Psoas muscle (tissue), 8 donors: ENCODE data around the gene UGT1A4. TPM values are rescaled to one million over a fixed set of nuclear protein-coding genes. Genes with fewer than 3 reads are reported as not detected.

Experiments
- ATAC-seq, 4 donors: fragments of 200-7000 bp; cut with Tn5 transposase; one replicate each; pipeline ENCODE4 v1.9.1; 2020; ENCODE audit warnings: moderate library complexity in 3 of 4, mild to moderate bottlenecking in 2 of 4
- DNase-seq, 2 donors: peaks; one replicate each; pipeline ENCODE4 v3.0.0-alpha.2; 2020
- H3K27ac ChIP-seq: fragments of 200-600 bp; one replicate; pipeline ENCODE4 v1.8.0; 2022
- H3K27me3 ChIP-seq, 3 donors: fragments of 200-600 bp in 1 of 3; one replicate each; pipeline versions ENCODE4 v1.6.1 to v1.8.0; 2013 to 2022; ENCODE audit warnings: low read length in 2 of 3, mild to moderate bottlenecking in 2 of 3, moderate library complexity in 1 of 3; ENCODE audit not compliant: insufficient read depth in 3 of 3
- H3K36me3 ChIP-seq, 2 donors: fragments of 200-600 bp in 1 of 2; one replicate each; pipeline versions ENCODE4 v1.6.1 to v1.8.0; 2013 to 2022; ENCODE audit warnings: low read depth in 1 of 2, mild to moderate bottlenecking in 1 of 2, moderate library complexity in 1 of 2; ENCODE audit not compliant: insufficient read depth in 1 of 2
- H3K4me1 ChIP-seq: fragments of 200-600 bp; one replicate; pipeline ENCODE4 v1.8.0; 2022
- H3K4me3 ChIP-seq: fragments of 200-600 bp; one replicate; pipeline ENCODE4 v1.8.0; 2022; ENCODE audit warnings: mild to moderate bottlenecking
- H3K9me3 ChIP-seq: fragments of 200-600 bp; one replicate; pipeline ENCODE4 v1.8.0; 2022
- CTCF ChIP-seq: fragments of 200-600 bp; IDR thresholded peaks from one replicate; pipeline ENCODE4 v1.8.0; 2022; ENCODE audit warnings: antibody characterized with exemption
- WGBS, 3 donors: extraction: QIAGEN DNeasy Blood & Tissue Kit; methylation state at CpG; one replicate each; pipeline versions ENCODE4 v1.1.6 to v1.1.7; 2013; 5-methylcytosine and 5-hydroxymethylcytosine counted together
- intact Hi-C, 2 donors: fragments of 100-400 bp; cut with DNase I; formaldehyde crosslinking; loops; one replicate each; pipeline versions ENCODE4 v1.11.0 to v1.14.2; 2022
- polyA plus RNA-seq, 3 donors: library from polyadenylated mRNA; stranded (reverse); fragments of 200-250 nt; gene quantifications; one replicate each; pipeline ENCODE4 v1.2.3, GENCODE V29; 2013
- total RNA-seq, 4 donors: library from RNA; stranded (reverse); fragmentation: NEBNext Ultra II Directional in 2 of 4; extraction: Animal tissue kit (Norgen Biotek cat#: 25700) in 2 of 4; gene quantifications; one replicate each; pipeline versions ENCODE4 v1.2.1 to v1.2.4, GENCODE V29; 2021 to 2023
- donor health status: healthy with polysubstance abuse.
- donor health status: DM: no; HTN: no; CAD: no; lungs with moderate emphysema.
- donor health status: Bipolar disorder and iron deficiency.
- donor health status: healthy.
- donor health status: DM: yes; HTN: yes; CAD: no.
- donor health status: DM: no; HTN: no; CAD: no.
- donor health status: DM: no; HTN: no; CAD: no.
- donor health status: DM: yes; HTN: yes; CAD: no.

Gene UGT1A4
- total and polyA plus RNA-seq, 7 donors, result not detected

- no peak within 1 kb of the TSS for H3K27ac ChIP-seq
- DNase-seq (no peak), ATAC-seq (no peak)
- no peaks in the 10 kb centered on the region for H3K4me1 ChIP-seq
- no peak for TF ChIP-seq CTCF
- intact Hi-C loops, result no loop called here
- H3K4me3 ChIP-seq, result no peak within 1 kb of the TSS
- WGBS, 3 donors, result 68 to 74% (median 69%) methylated on average over 5 of the region's 5 CpGs
- no peaks in the 10 kb centered on the region for H3K9me3 ChIP-seq
- no peaks in the 10 kb centered on the region for H3K36me3 ChIP-seq
- H3K27me3 ChIP-seq, result peaks cover 0 to 2% (median 0%) of the 10 kb centered on the region in 3 donors
Observed at GRCh38 chr2:233681521-233682099, 36.9 kb upstream of the UGT1A4 start, which contains the start of gene UGT1A7. TSS of gene UGT1A7 (plus strand) at chr2:233681901. CDS start at chr2:233681938, 37 bp downstream.

- H3K27me3 ChIP-seq, result peaks cover 0 to 4% (median 0%) of the 10 kb centered on the region in 3 donors
Observed at GRCh38 chr2:233684640-233685039, 33.9 kb upstream of the UGT1A4 start.

GRCh38 chr2:233686928-233687327 lies 31.6 kb upstream of the UGT1A4 start:
- H3K4me3 ChIP-seq, result no peak overlapping the region
- H3K9me3 ChIP-seq, result no peaks in the 10 kb centered on the region
- H3K27ac ChIP-seq, result no peak overlapping the region
- DNase-seq (no peak), ATAC-seq (no peak)
- TF ChIP-seq CTCF, result no peak
- H3K36me3 ChIP-seq, result no peaks in the 10 kb centered on the region
- no peaks in the 10 kb centered on the region for H3K4me1 ChIP-seq
- WGBS, 3 donors, result 82 to 93% (median 85%) methylated on average over 5 of the region's 5 CpGs
- peaks cover 0 to 4% (median 0%) of the 10 kb centered on the region in 3 donors for H3K27me3 ChIP-seq
- intact Hi-C loops, result no loop called here

More at GRCh38 chr2:233684640-233685039, 33.9 kb upstream of the UGT1A4 start:
- TF ChIP-seq CTCF, result no peak
- Histone ChIP-seq H3K4me3 (no peak overlapping the region), H3K9me3 (no peaks in the 10 kb centered on the region), H3K4me1 (no peaks in the 10 kb centered on the region), H3K27ac (no peak overlapping the region), H3K36me3 (no peaks in the 10 kb centered on the region)
- intact Hi-C loops, result no loop called here
- DNase-seq (no peak), ATAC-seq (no peak)
- WGBS, 3 donors, result 68 to 76% (median 75%) methylated on average over 1 of the region's 1 CpG

- no peaks in the 10 kb centered on the region for H3K4me1 ChIP-seq
- peaks cover 0 to 4% (median 0%) of the 10 kb centered on the region in 3 donors for H3K27me3 ChIP-seq
- H3K9me3 ChIP-seq, result no peaks in the 10 kb centered on the region
- no peak for TF ChIP-seq CTCF
- intact Hi-C loops, result no loop called here
- H3K4me3 ChIP-seq, result no peak overlapping the region
- H3K27ac ChIP-seq, result no peak overlapping the region
- no peaks in the 10 kb centered on the region for H3K36me3 ChIP-seq
- DNase-seq, result no peak
- 76 to 85% (median 79%) methylated on average over 5 of the region's 5 CpGs for WGBS, 3 donors
- ATAC-seq, result no peak
Observed at GRCh38 chr2:233688341-233688740, 30.2 kb upstream of the UGT1A4 start.

GRCh38 chr2:233689031-233689430 lies 29.5 kb upstream of the UGT1A4 start:
- no peaks in the 10 kb centered on the region for H3K9me3 ChIP-seq
- no peaks in the 10 kb centered on the region for H3K36me3 ChIP-seq
- H3K4me3 ChIP-seq, result no peak overlapping the region
- no peak overlapping the region for H3K27ac ChIP-seq
- no peak for DNase-seq
- no peaks in the 10 kb centered on the region for H3K4me1 ChIP-seq
- TF ChIP-seq CTCF, result no peak
- H3K27me3 ChIP-seq, result peaks cover 0 to 4% (median 0%) of the 10 kb centered on the region in 3 donors
- ATAC-seq, result no peak
- intact Hi-C loops, result no loop called here
